SIG-M5 treated with dmso at 0.1 percent for 504 hours (cell line): ENCODE measurements around the gene RING1.

Experiments
- DNase-seq: peaks from one replicate; lab custom pipeline; 2025; ENCODE audit not compliant: unreplicated experiment; lab: John Stamatoyannopoulos, UW

RING1 gene

DNA sequence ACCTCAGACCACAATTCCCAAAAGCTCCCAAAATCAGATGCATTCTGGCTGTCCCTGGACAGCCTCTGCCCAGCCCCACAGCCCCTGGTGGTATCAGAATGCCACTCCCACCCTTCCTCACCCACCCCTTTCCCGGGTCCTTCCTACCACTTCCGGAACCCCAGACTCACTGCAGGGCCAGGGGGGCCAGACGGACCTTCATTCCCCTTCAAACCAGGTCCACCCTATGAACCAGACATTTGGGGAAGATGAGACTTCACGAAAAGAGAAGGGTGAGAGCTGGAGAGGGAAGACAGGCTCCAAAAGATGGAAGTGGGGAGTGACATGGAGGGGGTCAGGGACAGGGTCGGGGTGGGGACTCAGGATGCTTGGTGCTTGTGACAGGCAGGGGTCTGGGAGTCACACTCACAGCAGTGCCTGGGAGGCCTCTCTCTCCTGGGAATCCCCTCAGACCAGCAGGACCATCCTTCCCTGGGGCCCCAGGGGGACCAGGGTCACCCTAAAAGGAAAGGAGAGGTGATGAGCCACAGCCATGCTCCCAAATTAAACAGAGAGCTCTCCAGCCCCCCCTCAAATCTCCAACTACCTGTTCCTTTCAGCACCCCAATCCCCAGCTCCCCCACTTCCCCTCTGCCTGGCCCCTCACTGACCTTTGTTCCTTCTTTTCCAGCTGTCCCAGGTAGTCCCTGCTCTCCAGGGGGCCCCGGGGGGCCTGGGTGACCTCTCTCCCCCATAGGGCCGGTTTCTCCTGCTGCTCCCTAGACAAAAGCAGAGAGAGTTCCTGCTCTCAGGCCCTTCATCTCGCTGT is 36.2 kb upstream of the RING1 start:
- DNase-seq: no peak

DNA sequence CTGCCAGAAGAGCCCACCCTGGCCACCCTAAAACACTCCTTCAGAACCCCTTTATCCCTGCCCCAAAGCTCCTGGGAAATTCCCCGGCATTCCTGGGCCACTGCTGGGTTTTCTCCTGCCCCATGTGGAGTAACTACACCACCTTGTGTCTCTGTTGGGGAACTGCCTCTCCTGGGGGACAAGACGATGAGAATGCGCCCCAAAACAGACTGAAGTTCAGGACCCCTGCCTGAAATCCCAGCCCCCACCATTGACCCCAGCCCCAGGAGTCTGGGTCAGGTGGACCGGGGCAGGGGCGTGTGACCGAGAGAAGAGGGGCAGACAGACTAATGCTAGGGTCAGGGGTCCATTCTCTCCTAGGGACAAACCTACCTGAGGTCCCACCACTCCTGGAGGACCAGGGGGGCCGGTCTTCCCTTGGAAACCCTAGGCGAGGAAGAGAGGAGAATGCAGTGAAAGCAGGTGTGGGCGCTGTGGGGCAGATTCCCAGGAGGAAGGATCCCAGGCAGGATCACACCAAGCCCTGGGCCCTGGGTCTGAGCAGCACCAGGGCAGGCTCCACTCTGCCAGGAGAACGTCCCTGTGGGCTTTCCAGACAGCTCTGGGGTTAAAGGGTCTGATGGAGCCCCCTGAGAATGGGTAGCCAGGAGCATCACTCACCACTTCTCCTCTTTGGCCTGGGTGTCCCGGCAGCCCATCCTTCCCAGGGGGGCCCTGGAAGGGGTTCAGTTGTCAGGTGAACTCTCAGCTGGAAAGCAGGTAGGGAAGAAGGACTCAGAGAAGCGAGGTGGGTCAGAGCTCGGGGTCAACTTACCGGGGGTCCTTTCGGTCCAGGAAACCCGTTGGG is 35.4 kb upstream of the RING1 start:
- DNase-seq: peak; percentile 8

DNA sequence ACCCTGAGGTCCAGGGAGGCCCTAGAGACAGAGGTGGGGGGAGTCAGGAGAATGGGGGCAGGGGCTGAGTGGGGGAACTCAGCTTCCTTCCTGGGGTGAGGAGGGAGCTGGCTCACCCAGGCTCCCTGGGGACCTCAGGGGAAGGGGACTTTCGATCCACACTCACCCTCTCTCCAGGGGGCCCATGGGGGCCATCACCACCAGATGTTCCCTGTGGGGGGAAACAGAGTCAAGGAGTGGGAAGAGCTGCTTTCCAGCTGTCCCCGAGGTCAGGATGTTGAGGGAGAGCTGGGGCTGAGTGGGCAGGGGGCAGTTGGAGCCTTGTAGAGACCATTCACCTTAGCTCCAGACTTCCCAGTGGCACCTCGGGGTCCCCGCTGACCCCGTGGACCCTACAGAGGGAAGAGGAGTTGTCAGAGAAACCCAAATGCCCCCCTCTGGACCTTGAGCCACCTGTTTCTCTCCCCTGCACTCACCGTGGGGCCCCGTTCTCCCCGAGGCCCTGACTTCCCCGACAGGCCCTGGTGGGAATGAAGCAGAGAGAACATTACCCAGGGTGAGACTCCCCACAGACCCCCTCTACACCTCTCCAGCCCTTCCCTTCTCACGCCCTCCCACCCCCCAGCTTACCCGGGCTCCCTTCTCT is 34.6 kb upstream of the RING1 start:
- DNase-seq: no peak

DNA sequence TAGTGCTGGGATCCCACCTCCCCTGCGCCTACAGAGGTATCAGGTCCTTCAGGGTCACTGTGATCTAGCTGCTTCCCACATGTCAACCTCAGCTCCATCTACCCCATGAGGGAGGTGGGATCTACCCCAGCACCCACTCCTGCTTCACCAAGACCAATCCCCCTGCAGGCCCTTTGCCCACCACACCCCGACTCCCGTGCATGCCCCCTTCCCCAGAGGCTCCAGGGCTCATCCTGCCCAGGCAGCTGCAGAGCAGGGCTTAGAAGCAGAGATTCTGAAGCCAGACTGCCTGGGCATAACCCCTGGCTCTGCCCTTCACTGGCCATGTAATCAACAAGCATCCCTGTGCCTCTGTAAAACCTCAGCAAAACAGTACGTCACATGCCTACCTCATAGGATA is 33.5 kb upstream of the RING1 start:
- DNase-seq: no peak

DNA sequence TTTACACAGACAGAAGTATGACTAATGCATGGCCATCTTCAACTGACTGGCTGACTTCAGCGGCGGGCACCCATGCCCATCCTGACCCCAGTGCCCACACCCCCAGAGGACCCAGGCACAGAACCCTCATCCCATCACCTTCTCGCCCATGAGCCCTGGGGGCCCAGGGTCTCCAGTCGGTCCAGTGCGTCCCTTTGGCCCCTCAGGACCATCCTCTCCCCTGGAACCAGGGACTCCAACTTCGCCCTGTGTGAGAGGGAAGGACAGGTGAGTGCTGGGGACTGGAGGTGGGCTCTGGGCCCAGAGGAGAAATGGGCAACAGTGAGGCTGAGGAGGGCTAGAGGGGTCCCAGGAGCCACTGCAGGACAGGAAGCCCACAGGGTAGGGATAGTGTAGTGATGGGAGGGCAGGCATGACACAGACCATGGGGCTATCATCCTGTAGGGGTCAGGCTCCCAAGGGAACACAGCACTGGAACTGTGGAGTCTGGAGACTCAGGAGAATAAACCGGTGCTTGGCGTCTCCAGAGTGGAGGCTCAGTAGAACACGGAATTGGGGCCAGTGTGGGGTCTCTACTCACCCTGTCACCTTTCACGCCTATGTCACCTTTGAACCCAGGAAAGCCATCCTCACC is 32.7 kb upstream of the RING1 start:
- no peak for DNase-seq

DNA sequence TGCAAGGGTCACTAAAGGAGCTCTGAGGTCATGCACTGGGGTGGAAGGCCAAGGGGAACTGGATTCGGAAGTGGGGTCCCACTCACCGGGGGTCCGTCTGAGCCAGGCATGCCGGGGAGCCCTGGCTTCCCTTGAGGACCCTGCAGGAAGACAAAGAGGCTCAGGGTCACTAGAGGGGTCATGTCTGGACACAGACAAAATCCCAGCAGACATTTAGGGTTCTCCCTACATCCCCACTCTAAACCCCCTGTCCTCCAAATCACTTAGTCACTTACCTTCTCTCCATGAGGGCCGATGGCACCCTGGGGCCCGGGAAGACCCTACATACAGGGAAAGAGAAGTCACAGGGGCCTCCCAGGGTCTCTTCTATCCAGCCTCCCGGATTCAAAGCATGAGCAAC is 31.4 kb upstream of the RING1 start:
- DNase-seq: no peak

DNA sequence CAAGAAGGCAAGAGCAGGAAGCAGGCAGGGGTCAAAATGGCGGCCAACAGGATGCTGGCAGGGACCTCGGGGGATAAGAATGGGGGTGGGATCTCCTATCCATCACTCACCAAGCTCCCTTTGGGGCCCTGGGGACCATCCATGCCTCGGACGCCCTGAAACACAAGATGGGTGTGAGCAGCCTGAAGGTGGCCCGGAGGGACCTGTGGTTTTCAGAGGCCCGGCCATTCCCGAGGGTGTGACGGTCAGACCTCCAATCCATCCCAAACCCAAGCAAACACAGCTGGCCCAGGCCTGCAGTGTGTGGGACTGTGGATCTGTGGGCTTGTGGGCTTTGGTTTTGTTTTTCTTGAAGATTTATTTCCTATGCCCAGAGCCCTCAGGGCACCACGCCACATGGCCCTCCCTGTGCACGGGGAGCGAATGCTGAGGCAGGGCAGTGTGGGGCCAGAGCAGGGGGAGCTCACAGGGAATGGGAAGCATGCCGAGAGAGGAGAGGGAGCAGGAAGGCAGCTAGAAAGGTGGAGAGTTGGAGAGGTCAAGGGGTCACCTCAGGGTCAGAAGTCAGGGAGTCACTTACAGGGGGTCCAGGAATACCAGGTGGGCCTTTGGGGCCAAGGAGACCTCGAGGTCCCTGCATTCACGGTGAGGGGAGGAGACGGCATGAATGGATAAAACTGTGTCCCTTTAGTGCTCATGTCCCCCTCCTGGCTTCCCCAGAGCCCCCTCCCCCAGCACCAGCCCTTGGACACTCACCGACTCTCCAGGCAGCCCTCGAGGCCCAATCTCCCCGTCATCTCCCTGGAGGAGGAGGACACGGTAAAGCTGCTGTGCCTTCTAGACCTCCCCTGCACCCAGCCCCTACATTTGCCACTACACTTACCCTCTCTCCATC is 30.5 kb upstream of the RING1 start:
- no peak for DNase-seq

DNA sequence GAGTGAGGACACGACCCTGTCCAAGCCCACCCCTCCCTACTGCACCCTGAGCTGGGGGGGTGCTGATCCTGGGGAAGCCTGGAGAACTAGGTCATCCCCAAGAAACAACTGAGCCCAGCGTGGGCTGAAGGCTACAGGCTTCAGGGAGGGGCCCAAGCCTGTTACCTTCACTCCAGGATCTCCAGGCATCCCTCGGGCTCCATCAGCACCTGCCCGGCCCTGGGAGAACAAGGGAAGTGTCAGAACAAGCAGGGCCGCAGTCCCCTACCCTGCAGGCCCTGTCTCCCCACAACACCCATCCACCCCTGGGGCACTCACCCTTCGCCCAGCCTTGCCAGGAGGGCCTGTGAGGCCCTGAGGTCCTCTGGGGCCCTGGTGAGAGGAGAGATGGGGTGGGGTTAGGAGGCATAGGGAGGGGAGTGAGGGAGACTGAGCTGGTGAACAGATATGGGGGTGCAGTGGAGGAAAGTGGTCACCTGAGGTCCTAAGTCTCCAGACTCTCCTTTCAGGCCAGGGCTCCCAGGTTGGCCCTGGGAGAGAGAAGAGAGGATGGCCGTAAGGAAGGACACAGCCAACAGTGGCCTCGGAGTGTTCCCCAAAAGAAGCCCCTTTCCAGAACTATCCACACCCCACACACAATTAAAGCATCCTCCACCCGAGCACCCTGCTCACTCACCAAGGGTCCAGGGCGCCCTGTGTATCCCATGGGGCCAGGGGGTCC is 29.4 kb upstream of the RING1 start:
- DNase-seq: no peak

DNA sequence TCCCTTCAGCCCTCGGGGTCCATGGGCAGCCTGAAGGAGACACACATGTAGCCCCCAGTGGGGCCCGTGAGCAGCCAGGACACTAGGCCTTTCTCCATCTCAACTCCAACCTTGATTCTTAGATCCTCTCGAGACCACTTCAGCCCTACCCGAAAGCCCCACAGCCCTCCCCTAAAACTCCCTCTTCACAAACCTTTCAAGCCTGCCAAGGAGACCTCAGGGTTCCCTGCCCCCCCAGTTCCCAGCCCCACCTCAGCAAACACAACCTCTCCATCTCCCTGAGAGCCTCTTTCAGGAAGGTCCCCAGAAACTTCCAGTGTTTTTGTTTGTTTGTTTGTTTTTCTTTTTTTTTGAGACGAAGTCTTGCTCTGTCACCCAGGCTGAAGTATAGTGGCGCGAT is 27.2 kb upstream of the RING1 start:
- no peak for DNase-seq

DNA sequence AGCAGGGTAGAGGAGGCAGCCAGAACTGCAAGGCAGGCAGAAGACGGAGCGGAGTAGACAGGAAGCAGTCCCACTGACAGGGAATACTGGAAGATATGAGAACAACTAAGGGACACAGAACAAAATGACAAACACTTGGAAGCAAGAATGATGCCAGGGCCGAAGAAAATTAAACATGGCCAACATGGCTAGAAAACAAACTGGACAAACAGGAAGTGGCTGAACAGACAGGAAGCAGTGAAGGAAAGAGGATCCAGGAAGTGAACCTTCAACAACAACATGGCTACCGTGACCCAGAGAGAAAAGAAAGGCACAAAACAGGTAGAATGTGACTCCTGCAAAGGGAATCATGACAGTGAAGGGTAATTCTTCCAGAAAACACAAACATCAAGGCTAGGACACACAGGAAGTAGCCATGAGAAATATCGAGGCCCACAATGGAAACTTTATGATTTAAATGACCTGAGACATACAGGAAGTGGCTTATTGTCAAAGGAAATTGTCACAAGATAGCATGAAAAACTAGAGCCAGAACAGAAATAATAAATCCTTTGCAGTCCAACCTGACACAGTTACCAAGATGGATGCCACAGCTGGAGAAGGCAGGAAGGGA is 25.1 kb upstream of the RING1 start:
- no peak for DNase-seq

DNA sequence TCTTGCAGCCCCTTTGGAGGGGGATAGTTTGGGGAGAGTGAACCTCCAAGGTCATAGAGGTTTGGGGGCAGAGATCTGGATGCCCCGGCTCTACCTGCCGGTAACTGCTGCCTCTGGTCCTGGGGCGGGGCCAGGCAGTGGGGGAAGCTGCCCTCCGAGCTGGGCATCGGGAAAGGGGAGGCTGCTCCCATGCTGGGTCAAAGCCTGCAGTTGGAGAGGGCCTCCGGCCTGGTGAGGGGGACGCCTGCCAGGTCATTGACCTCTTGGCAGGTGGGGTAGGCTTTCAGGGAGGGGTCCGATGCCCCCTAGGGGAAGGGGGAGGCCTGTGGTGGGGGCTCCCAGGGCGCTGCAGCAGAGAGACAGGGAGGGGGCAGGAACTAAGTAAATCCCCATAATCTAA is 23.1 kb upstream of the RING1 start:
- DNase-seq: no peak

DNA sequence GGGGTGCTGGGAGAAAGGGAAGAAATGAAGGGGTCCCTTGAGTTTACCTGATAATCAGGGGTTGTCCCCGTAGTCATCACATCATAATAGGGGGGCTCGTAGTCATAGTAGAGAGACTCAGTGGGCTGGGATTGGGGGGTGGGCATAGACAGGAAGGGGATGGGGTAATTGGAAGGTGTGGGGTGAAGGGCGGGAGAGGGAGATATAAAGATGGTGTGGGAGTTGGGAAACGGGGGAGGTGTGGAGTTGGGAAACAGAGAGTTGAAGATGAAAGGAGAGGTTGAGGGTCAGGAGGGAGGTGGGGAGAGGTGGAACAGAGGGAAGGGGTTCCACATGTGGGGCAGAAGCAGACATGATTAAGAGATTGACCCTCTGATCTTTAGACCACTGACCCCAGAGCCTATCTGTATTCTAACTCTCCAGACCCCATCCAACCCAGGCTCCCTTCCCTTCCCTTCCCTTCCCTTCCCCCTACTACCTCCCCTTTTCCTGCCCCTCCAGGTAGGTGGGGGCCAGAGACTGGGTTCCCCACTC is 22.6 kb upstream of the RING1 start:
- DNase-seq: no peak

DNA sequence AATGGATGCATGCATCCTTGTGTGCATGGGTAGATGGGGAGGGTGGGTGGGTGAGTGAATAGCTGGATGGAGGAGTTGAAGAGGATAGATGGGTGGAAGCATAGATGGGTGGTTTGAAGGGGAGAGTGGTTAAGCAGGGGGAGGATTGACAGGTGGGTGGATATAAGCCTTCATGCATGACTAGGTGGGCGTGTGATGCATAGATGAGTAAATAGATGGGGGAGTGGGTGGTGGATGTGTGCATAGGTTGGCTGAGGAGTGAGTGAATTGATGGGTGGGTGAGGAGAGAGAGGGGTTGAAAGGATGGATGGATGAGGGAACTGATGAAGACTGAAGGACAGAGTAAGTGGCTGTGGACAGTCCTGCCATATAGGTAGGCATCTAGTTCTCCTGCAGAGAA is 20.5 kb upstream of the RING1 start:
- DNase-seq: no peak

DNA sequence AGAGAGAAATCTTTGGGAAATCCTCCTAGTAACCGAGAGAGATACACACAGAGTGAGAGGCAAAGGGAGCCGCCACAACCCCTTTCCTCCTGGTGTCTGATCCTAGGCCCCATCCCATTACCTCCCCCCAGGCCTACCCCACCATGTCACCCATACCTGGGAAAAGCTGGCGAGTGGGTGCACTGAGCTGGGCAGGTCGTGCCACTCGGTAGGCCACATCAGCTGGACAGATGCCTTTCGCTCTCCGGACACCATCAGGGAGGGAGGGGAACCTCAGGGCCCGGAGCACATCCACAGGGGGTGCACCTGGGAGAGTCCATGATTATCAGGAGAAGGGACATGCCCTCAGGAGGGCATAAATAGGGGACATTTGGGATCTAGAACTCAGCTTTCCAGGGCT is 19.1 kb upstream of the RING1 start:
- no peak for DNase-seq

DNA sequence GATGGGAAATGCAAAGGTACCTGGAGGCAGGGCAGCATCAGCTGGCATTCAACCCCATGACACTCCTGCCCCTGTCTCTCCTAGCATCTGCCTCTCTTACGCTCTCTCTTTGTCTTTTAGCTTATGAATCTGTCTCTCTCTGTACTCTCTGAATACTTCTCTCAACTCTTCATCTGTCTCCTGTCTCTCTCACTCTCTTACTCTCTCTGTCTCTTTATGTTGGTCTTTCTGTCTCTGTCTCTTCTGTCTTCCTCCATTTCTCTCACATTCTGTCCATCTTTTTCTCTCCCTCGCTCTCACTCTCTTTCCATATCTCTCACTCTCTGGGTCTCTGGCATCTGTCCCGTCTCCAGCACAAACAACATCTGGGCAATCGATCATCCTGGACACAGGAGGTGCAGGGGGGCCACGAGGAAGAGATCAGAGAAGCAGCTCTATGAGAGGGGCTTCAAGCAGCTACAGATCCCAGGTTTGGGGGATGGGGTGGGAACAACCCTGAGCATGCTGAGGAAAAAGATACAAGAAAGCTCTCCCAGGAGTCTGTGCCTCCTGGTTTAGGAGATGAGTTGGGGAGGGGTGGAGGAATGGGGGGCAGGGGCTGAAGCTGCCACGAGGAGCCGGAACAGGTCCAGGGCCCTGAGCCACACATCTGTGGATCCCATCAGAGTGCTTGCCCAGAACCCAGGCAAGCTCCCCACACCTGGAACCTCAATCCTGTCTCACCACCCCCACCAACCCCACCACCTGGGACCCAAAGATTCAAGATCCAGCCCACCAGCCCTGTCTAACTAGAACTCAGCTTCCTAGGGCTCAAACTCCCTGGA is 18.5 kb upstream of the RING1 start:
- no peak for DNase-seq

DNA sequence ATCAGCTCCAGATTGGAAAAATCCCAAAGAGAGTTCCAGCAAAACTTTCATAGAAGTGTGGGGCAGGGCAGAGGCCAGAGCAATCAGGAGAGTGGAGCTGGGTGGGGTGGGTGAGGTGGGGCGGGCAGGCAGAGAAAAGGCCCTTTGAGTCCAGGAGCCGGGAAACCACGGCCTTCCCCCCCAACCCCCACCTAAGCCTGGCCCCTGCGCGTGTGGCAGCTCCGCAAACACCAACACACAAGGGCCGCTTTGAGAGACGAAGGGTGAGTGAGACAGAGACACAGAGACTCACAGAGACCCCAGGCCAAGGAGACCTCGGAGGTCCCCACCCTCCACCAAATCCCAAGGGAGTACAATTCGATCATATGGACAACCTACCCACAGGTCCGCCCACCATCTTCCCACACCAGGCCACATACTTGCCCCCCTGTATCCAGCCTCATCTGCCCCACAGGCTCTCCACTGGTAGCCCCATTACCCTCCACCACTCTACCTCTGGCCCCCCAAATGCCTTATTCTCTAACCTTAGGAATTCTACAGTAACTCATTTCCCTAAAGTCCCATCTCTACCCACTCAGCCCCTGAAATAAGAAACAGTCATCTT is 17.7 kb upstream of the RING1 start:
- DNase-seq: no peak

DNA sequence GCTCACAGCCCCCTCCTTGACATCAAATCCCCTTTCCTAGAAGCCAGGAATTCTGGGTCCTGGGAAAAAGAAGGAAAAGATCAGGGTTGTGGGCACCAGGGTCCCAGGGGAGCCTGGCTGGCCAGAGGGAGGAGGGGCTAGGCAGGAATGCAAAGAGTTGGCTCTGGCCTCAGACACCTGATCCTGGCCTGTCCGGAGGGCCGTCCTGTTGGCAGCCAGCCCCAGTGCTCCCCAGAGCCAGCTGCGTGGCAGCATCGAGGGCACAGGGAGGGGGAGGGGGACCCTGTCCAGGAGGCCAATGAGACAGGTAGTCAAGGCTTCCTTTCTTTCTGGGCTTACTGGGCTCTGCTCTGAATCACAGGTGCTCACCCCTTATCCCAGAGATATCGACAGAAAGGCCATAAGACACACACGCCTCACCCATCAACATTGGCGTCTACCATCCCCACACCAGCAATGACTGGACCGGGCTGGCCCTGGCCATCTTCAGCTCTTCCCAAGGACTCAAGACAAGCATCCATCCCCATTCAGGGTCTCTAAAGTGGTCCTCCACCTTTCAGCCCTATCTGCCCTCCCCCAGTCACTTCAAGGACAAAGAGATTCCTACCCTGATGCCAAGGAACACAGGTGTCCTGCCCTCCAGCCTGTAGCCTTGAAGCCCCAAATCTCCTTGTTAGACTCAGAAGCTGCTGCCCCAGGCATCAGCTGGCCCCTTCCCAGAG is 16.8 kb upstream of the RING1 start:
- no peak for DNase-seq
